ENCODE data around the gene LEPROT. TPM values are rescaled to one million over a fixed set of nuclear protein-coding genes. Genes with fewer than 3 reads are reported as not detected.

The LEPROT gene
- total and polyA plus RNA-seq, 2 donors from 2014 or later: 67.6 to 160 TPM

DNA sequence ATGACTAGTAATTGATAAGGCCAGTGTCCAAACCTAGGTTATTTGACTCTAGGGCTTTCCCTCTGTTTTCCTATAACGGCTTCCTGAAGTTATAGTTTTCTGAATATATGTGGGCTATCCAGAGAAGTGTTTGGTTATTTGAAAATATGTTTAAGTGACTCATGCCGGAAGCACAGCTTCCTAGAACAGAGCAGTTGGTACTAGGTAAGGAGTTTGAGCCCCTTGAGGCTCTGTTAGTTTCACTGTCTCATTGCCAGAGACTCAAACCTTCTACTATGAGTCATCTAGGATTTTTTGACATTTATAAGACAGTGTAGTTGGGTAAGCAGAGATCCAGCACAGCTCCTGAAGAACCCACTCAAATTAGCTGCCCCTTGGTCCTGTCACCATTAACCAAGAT is 27.1 kb upstream of the LEPROT start:
- Histone ChIP-seq H3K9ac (ENCODE audit: low read length in 3 of 3) (no peak overlapping the region), H3K4me3 (ENCODE audit: low read length in 3 of 3) (no peak overlapping the region), H3K27ac (ENCODE audit: low read depth in 2 of 2, low read length in 2 of 2) (no peak overlapping the region), H3K9me3 (ENCODE audit: control insufficient read depth in 2 of 3, insufficient read depth in 1 of 3, low read length in 3 of 3) (no peaks in the 10 kb centered on the region), H3K27me3 (ENCODE audit: control insufficient read depth, insufficient read depth, low read length) (no peaks in the 10 kb centered on the region), H3K4me1 (ENCODE audit: control insufficient read depth in 2 of 3, insufficient read depth in 2 of 3, low read depth in 1 of 3, low read length in 3 of 3) (no peaks in the 10 kb centered on the region), H3K36me3 (ENCODE audit: control insufficient read depth in 2 of 3, insufficient read depth in 3 of 3, low read length in 3 of 3) (peaks cover 0 to 6% (median 0%) of the 10 kb centered on the region in 3 donors)
- no peak for FAIRE-seq
- intact Hi-C loops (cut with DNase I): no loop called here
- TF ChIP-seq, protein P1, sequence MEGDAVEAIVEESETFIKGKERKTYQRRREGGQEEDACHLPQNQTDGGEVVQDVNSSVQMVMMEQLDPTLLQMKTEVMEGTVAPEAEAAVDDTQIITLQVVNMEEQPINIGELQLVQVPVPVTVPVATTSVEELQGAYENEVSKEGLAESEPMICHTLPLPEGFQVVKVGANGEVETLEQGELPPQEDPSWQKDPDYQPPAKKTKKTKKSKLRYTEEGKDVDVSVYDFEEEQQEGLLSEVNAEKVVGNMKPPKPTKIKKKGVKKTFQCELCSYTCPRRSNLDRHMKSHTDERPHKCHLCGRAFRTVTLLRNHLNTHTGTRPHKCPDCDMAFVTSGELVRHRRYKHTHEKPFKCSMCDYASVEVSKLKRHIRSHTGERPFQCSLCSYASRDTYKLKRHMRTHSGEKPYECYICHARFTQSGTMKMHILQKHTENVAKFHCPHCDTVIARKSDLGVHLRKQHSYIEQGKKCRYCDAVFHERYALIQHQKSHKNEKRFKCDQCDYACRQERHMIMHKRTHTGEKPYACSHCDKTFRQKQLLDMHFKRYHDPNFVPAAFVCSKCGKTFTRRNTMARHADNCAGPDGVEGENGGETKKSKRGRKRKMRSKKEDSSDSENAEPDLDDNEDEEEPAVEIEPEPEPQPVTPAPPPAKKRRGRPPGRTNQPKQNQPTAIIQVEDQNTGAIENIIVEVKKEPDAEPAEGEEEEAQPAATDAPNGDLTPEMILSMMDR (IDR thresholded peaks at IDR 0.05; ENCODE audit: borderline replicate concordance, extremely low read depth, insufficient read depth): no peak
- DNase-seq: no peak

DNA sequence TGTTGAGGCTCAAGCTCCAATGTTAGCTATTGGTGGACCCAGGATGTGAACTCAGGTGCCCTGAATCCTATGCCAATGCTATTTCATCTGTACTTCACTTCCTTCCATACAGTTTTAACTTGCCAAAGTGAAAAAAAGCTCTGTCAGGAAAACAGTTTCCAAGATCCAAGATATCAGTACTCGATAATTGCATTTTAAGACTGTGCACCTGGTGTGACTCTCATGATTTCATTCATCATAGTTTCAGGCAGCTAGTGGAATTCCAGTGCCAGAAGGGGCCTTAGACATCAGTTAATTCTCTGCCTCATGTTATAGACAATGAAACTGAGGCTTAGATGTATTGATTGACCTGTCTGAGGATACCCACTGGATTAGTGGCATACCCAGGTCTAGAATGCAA is 26.5 kb upstream of the LEPROT start:
- intact Hi-C loops (cut with DNase I): no loop called here
- H3K27me3 ChIP-seq (ENCODE audit: control insufficient read depth, insufficient read depth, low read length): no peaks in the 10 kb centered on the region
- no peaks in the 10 kb centered on the region for H3K9me3 ChIP-seq (ENCODE audit: control insufficient read depth in 2 of 3, insufficient read depth in 1 of 3, low read length in 3 of 3)
- no peak overlapping the region for H3K4me3 ChIP-seq (ENCODE audit: low read length in 3 of 3)
- no peak overlapping the region for H3K9ac ChIP-seq (ENCODE audit: low read length in 3 of 3)
- FAIRE-seq (no peak), DNase-seq (no peak)
- no peak overlapping the region for H3K27ac ChIP-seq (ENCODE audit: low read depth in 2 of 2, low read length in 2 of 2)
- no peaks in the 10 kb centered on the region for H3K4me1 ChIP-seq (ENCODE audit: control insufficient read depth in 2 of 3, insufficient read depth in 2 of 3, low read depth in 1 of 3, low read length in 3 of 3)
- TF ChIP-seq, protein P1 (IDR thresholded peaks at IDR 0.05; ENCODE audit: borderline replicate concordance, extremely low read depth, insufficient read depth): no peak
- peaks cover 0 to 2% (median 0%) of the 10 kb centered on the region in 3 donors for H3K36me3 ChIP-seq (ENCODE audit: control insufficient read depth in 2 of 3, insufficient read depth in 3 of 3, low read length in 3 of 3)

DNA sequence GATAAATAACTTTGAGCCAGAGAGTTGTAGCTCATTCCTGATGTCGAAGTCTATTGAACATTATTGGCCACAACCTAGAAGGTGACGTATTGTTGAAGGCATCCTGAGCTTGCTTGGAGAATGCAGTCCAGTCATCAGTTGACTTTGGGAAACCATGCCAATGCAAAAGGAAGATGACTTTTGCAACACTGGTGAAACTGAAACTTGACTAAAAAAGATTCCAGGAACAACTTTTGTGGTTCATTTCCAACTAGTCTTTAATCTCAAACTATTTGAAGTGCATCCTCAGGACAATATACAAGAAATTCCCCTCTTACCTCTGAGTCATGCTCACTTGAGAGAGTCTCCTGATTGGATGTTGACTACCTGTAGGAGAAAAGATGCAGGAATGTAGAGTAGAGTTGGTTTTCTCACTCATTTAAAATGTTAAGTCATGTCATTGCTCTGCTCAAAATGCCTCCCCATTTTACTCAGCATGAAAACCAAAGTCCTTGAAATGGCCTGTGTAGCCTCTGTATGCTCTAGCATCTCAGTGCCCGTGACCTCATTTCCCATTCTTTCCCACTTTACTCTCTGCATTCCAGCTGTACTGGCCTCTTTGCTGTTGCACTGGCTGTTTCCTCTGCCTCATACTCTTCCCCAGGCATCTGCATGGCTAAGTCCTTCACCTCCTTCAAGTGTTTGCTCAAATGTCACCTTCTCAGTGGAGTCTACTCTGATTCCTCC is 24.4 kb upstream of the LEPROT start:
- H3K4me1 ChIP-seq (ENCODE audit: control insufficient read depth in 2 of 3, insufficient read depth in 2 of 3, low read depth in 1 of 3, low read length in 3 of 3): no peaks in the 10 kb centered on the region
- no peak overlapping the region for H3K27ac ChIP-seq (ENCODE audit: low read depth in 2 of 2, low read length in 2 of 2)
- H3K36me3 ChIP-seq (ENCODE audit: control insufficient read depth in 2 of 3, insufficient read depth in 3 of 3, low read length in 3 of 3): peaks cover 0 to 2% (median 0%) of the 10 kb centered on the region in 3 donors
- intact Hi-C loops (cut with DNase I): no loop called here
- no peaks in the 10 kb centered on the region for H3K9me3 ChIP-seq (ENCODE audit: control insufficient read depth in 2 of 3, insufficient read depth in 1 of 3, low read length in 3 of 3)
- no peak for FAIRE-seq
- DNase-seq: no peak
- TF ChIP-seq, protein P1 (IDR thresholded peaks at IDR 0.05; ENCODE audit: borderline replicate concordance, extremely low read depth, insufficient read depth): no peak
- H3K27me3 ChIP-seq (ENCODE audit: control insufficient read depth, insufficient read depth, low read length): no peaks in the 10 kb centered on the region
- no peak overlapping the region for H3K9ac ChIP-seq (ENCODE audit: low read length in 3 of 3)
- H3K4me3 ChIP-seq (ENCODE audit: low read length in 3 of 3): no peak overlapping the region

Data from kidney (tissue), 14 donors.